ENCODE results near the gene ARMC2. TPM values are rescaled to one million over a fixed set of nuclear protein-coding genes. Genes with fewer than 3 reads are reported as not detected.

ARMC2 gene
- total RNA-seq, 2 experiments from 2014 or later = 2.7 to 4.6 TPM

- Mint-ChIP-seq H3K27ac (no peak overlapping the region), H3K9me3 (no peaks in the 10 kb centered on the region), H3K4me3 (no peak overlapping the region), H3K36me3 (ENCODE audit: low read depth) (peaks cover 11% of the 10 kb centered on the region), H3K27me3 (no peaks in the 10 kb centered on the region), H3K4me1 (ENCODE audit: low read depth) (peaks cover 27% of the 10 kb centered on the region)
- POLR2A ChIA-PET = no interaction called here
- intact Hi-C loops (cut with micrococcal nuclease) = no loop called here
- no peak for TF ChIP-seq CTCF (IDR thresholded peaks at IDR 0.05)
- CTCF ChIA-PET = interaction anchor here (0.7 kb wide), 1 partner anchor 391 kb away, joined by 3 read pairs; no protein-coding TSS in a partner anchor
- no peak for DNase-seq
- no peak for ATAC-seq
Observed at GRCh38 chr6:109000289-109000688, 152.1 kb downstream of the ARMC2 start.

GRCh38 chr6:109001291-109001894, 153.2 kb downstream of the ARMC2 start:
- ATAC-seq (no peak), DNase-seq (no peak)
- peaks cover 10% of the 10 kb centered on the region for H3K36me3 Mint-ChIP-seq (ENCODE audit: low read depth)
- peaks cover 34% of the 10 kb centered on the region for H3K4me1 Mint-ChIP-seq (ENCODE audit: low read depth)
- TF ChIP-seq CTCF (IDR thresholded peaks at IDR 0.05) = no peak
- no peaks in the 10 kb centered on the region for H3K9me3 Mint-ChIP-seq
- H3K27me3 Mint-ChIP-seq = no peaks in the 10 kb centered on the region
- H3K27ac Mint-ChIP-seq = no peak overlapping the region
- POLR2A ChIA-PET = no interaction called here
- H3K4me3 Mint-ChIP-seq = no peak overlapping the region
- CTCF ChIA-PET = interaction anchor here (0.9 to 1.8 kb wide), 2 partner anchors 13 to 72 kb away, joined by 3 to 6 read pairs; no protein-coding TSS in a partner anchor
- intact Hi-C loops (cut with micrococcal nuclease) = no loop called here

GRCh38 chr6:109002051-109002697, 154.0 kb downstream of the ARMC2 start:
- no peak overlapping the region for H3K27ac Mint-ChIP-seq
- POLR2A ChIA-PET = no interaction called here

GRCh38 chr6:109002882-109003281, 154.7 kb downstream of the ARMC2 start:
- H3K4me3 Mint-ChIP-seq = no peak overlapping the region
- H3K27ac Mint-ChIP-seq = no peak overlapping the region
- peaks cover 10% of the 10 kb centered on the region for H3K36me3 Mint-ChIP-seq (ENCODE audit: low read depth)
- no peaks in the 10 kb centered on the region for H3K9me3 Mint-ChIP-seq
- TF ChIP-seq CTCF (IDR thresholded peaks at IDR 0.05) = no peak
- no peak for ATAC-seq
- H3K27me3 Mint-ChIP-seq = no peaks in the 10 kb centered on the region
- ChIA-PET POLR2A (no interaction called here), CTCF (interaction anchor here (1.8 kb wide), 1 partner anchor 70 kb away, joined by 6 read pairs; no protein-coding TSS in a partner anchor)
- no peak for DNase-seq
- peaks cover 48% of the 10 kb centered on the region for H3K4me1 Mint-ChIP-seq (ENCODE audit: low read depth)
- intact Hi-C loops (cut with micrococcal nuclease) = no loop called here

More at GRCh38 chr6:109002051-109002697, 154.0 kb downstream of the ARMC2 start:
- CTCF ChIA-PET = interaction anchor here (0.9 to 1.8 kb wide), 2 partner anchors 13 to 71 kb away, joined by 3 to 6 read pairs; no protein-coding TSS in a partner anchor
- Mint-ChIP-seq H3K4me1 (ENCODE audit: low read depth) (peaks cover 42% of the 10 kb centered on the region), H3K36me3 (ENCODE audit: low read depth) (peaks cover 10% of the 10 kb centered on the region), H3K4me3 (no peak overlapping the region), H3K9me3 (no peaks in the 10 kb centered on the region), H3K27me3 (no peaks in the 10 kb centered on the region)
- ATAC-seq (no peak), DNase-seq (no peak)
- TF ChIP-seq CTCF (IDR thresholded peaks at IDR 0.05) = no peak
- intact Hi-C loops (cut with micrococcal nuclease) = no loop called here

- DNase-seq (no peak), ATAC-seq (no peak)
- Mint-ChIP-seq H3K4me3 (peak overlapping the region; percentile 92), H3K36me3 (ENCODE audit: low read depth) (no peaks in the 10 kb centered on the region), H3K9me3 (no peaks in the 10 kb centered on the region), H3K4me1 (ENCODE audit: low read depth) (peaks cover 58% of the 10 kb centered on the region), H3K27ac (peak overlapping the region; percentile 26), H3K27me3 (no peaks in the 10 kb centered on the region)
- no peak for TF ChIP-seq CTCF (IDR thresholded peaks at IDR 0.05)
- POLR2A ChIA-PET = no interaction called here
- intact Hi-C loops (cut with micrococcal nuclease) = loop anchor here (5.0 kb wide), 1 partner anchor 55 kb away; no protein-coding TSS in a partner anchor
- CTCF ChIA-PET = interaction anchor here (0.7 to 1.9 kb wide), 3 partner anchors 43 to 101 kb away, joined by 3 to 5 read pairs (median 3); no protein-coding TSS in a partner anchor
Observed at GRCh38 chr6:109006818-109007217, 158.6 kb downstream of the ARMC2 start.
